Measurements from ENCODE around the gene LMTK3.
A peak's percentile ranks its signal among the peaks of the same experiment; 100 is the strongest.

The LMTK3 gene

GRCh38 chr19:48556825-48557224 lies 45.2 kb upstream of the LMTK3 start:
- Histone ChIP-seq H3K27me3 (peaks cover 0 to 59% of the 10 kb centered on the region in 2 donors), H3K9me3 (no peaks in the 10 kb centered on the region), H3K4me1 (no peaks in the 10 kb centered on the region), H3K4me3 (no peak overlapping the region), H3K27ac (no peak overlapping the region), H3K36me3 (no peaks in the 10 kb centered on the region)
- TF ChIP-seq CTCF (IDR thresholded peaks at IDR 0.05): no peak
- no peak for DNase-seq
- intact Hi-C loops (cut with DNase I; ENCODE audit: low total_unique reads): no loop called here

GRCh38 chr19:48556163-48556562 lies 44.5 kb upstream of the LMTK3 start:
- peaks cover 0 to 63% of the 10 kb centered on the region in 2 donors for H3K27me3 ChIP-seq
- no peaks in the 10 kb centered on the region for H3K36me3 ChIP-seq
- H3K4me1 ChIP-seq: no peaks in the 10 kb centered on the region
- no peak for DNase-seq
- intact Hi-C loops (cut with DNase I; ENCODE audit: low total_unique reads): no loop called here
- H3K4me3 ChIP-seq: no peak overlapping the region
- H3K9me3 ChIP-seq: no peaks in the 10 kb centered on the region
- no peak for TF ChIP-seq CTCF (IDR thresholded peaks at IDR 0.05)
- no peak overlapping the region for H3K27ac ChIP-seq

DNA sequence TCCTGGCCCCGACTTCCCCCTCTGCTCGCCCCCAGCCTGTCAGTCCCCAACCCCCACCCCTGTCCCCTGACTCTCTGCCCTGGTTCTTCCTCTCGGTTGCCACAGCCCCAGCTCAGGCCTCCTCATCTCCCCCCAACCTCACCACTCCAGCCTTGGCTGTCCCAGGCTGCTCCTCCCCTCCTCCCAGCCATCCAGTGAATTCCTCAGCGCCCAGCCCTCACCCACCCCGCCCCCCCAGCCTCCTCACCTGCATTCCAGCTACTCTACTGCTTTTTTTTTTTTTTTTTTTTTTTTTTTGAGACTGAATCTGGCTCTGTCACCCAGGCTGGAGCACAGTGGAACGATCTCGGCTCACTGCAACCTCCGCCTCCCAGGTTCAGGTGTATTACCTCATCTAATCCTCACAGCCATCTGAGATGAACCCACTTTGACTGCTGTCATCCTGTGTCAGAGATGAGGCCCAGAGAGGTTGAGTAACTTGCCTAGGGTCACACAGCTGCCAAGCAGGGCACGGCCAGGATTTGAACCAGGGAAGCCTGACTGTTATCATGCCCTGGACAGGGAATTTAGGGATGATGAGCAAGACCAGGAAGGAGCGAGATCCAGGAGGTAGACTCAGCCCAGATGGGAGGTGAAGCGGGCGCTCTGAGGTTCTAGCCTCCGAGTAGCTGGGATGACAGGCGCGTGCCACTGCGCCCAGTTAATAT lies 42.9 kb upstream of the LMTK3 start:
- intact Hi-C loops (cut with DNase I; ENCODE audit: low total_unique reads): no loop called here
- H3K27me3 ChIP-seq: peaks cover 0 to 60% of the 10 kb centered on the region in 2 donors
- H3K4me3 ChIP-seq: no peak overlapping the region
- no peaks in the 10 kb centered on the region for H3K4me1 ChIP-seq
- TF ChIP-seq CTCF (IDR thresholded peaks at IDR 0.05): no peak
- no peaks in the 10 kb centered on the region for H3K9me3 ChIP-seq
- no peak overlapping the region for H3K27ac ChIP-seq
- DNase-seq: no peak
- no peaks in the 10 kb centered on the region for H3K36me3 ChIP-seq

GRCh38 chr19:48553676-48554384 lies 42.2 kb upstream of the LMTK3 start:
- Histone ChIP-seq H3K4me1 (no peaks in the 10 kb centered on the region), H3K27ac (no peak overlapping the region), H3K4me3 (no peak overlapping the region), H3K27me3 (peaks cover 0 to 59% of the 10 kb centered on the region in 2 donors), H3K36me3 (no peaks in the 10 kb centered on the region), H3K9me3 (no peaks in the 10 kb centered on the region)
- TF ChIP-seq CTCF (IDR thresholded peaks at IDR 0.05): no peak
- intact Hi-C loops (cut with DNase I; ENCODE audit: low total_unique reads): no loop called here
- peak in 1 of 2 donors; percentile 27 for DNase-seq

- no peak for TF ChIP-seq CTCF (IDR thresholded peaks at IDR 0.05)
- no peaks in the 10 kb centered on the region for H3K4me1 ChIP-seq
- no peak overlapping the region for H3K4me3 ChIP-seq
- no peaks in the 10 kb centered on the region for H3K36me3 ChIP-seq
- no peak for DNase-seq
- H3K27me3 ChIP-seq: peaks cover 0 to 58% of the 10 kb centered on the region in 2 donors
- intact Hi-C loops (cut with DNase I; ENCODE audit: low total_unique reads): no loop called here
- no peak overlapping the region for H3K27ac ChIP-seq
- H3K9me3 ChIP-seq: no peaks in the 10 kb centered on the region
Measured at GRCh38 chr19:48552406-48553322, 41.0 kb upstream of the LMTK3 start.

Data from tibial artery (tissue), 4 donors.